Effector memory CD4-positive, alpha-beta T cell (primary cell): ENCODE results near the gene GADL1.

ENCODE experiments used
- DNase-seq, 3 donors: peaks; one replicate each; pipeline ENCODE4 v3.0.0-alpha.2; 2020
- H3K27ac ChIP-seq: 2 replicates; pipeline ENCODE4 v1.7.0; 2013; ENCODE audit warnings: mild to moderate bottlenecking, low read length, moderate library complexity; ENCODE audit not compliant: insufficient read depth, poor library complexity, severe bottlenecking
- H3K27me3 ChIP-seq: replicated peaks from 2 replicates; pipeline ENCODE4 v1.7.0; 2013; ENCODE audit warnings: mild to moderate bottlenecking, low read length; ENCODE audit not compliant: insufficient read depth, control insufficient read depth, poor library complexity, severe bottlenecking
- H3K36me3 ChIP-seq: 2 replicates; pipeline ENCODE4 v1.7.0; 2013; ENCODE audit warnings: mild to moderate bottlenecking, low read length, moderate library complexity; ENCODE audit not compliant: control insufficient read depth, insufficient read depth
- H3K4me1 ChIP-seq: 2 replicates; pipeline ENCODE4 v1.7.0; 2013; ENCODE audit warnings: low read length, mild to moderate bottlenecking; ENCODE audit not compliant: control insufficient read depth, insufficient read depth, poor library complexity, severe bottlenecking
- H3K4me3 ChIP-seq: 2 replicates; pipeline ENCODE4 v1.7.0; 2013; ENCODE audit warnings: low read length, low read depth, mild to moderate bottlenecking; ENCODE audit not compliant: insufficient read depth, poor library complexity, severe bottlenecking
- H3K9me3 ChIP-seq: 2 replicates; pipeline ENCODE4 v1.7.0; 2013; ENCODE audit warnings: mild to moderate bottlenecking, low read length, moderate library complexity; ENCODE audit not compliant: control insufficient read depth

Gene GADL1

DNA sequence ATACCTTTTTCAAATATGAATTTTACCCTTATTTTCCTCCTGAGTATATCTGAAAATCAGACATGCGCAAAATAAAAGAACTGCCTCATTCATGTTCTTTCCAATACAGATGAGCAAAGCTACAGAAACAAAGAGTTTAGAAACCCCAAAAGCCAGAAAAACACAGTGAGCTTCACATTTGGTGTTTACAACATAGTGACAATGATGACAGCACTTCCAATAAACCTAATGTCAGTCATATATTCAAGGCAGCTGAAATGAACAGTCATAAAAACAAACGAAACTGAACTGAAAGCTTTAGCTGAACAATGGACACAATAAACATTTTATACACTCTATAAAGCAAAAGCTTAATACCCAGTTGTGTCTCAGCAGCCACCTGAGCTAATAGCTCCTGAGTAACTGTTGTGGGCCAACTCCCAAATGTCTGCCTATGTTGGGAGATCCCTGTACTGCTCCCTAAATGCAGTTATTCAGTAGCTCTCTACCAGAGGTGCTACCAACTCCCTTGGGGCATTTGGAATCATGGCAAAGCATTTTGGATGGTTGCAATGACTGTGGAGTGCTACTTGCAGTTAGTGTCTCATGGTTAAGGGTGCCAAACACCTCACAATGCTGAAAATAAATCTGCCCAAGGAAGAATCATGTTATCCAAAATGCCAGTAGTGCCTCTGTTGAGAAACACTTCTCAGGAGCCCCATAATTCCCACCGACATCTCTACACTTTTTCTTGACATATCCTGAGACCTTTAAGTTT is 156.5 kb downstream of the GADL1 start:
- Histone ChIP-seq H3K9me3 (no peaks in the 10 kb centered on the region), H3K4me3 (no peak overlapping the region), H3K27me3 (no peaks in the 10 kb centered on the region), H3K36me3 (no peaks in the 10 kb centered on the region), H3K4me1 (no peaks in the 10 kb centered on the region), H3K27ac (no peak overlapping the region)
- DNase-seq: no peak

DNA sequence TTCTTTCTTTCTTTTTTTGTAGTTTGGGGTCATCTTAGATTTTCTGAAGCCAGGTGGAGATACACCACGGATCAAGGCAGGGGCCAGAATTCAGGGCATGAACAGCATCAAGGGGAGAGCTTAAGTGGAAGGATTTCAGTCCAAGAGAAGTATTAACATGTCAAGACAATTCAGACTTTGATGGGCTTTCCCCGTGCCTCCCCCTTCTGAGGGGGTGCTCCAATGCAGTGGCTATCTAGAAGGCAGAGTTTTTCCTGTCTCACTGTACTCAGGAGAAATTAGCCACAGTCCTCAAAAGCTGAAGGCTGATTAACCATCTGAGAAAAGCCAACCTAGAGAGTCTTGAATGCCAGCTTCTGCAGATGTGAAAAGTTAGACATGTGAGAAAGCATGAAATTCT is 160.8 kb downstream of the GADL1 start:
- H3K9me3 ChIP-seq: no peaks in the 10 kb centered on the region
- DNase-seq: no peak
- no peaks in the 10 kb centered on the region for H3K4me1 ChIP-seq
- H3K27me3 ChIP-seq: no peaks in the 10 kb centered on the region
- no peak overlapping the region for H3K4me3 ChIP-seq
- no peak overlapping the region for H3K27ac ChIP-seq
- no peaks in the 10 kb centered on the region for H3K36me3 ChIP-seq

DNA sequence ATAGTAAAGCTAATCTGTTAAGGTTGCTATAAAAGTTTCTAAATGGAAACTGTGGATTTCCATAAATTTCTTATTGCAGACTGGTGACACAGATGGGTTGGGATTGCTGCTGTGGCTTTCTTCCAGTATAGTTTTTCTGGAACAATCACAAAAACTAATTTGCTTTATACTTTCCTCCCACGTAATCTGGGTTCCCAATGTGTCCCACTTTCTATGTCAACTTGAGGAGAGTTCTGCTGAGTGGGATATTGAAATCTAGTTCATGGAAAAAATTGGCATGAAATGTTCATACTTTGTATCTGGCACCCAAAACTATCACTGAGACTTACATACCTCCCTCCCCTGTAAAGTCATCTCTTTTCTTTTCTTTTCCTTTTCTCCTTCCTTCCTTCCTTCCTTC is 161.3 kb downstream of the GADL1 start:
- H3K4me1 ChIP-seq: no peaks in the 10 kb centered on the region
- no peak overlapping the region for H3K27ac ChIP-seq
- no peaks in the 10 kb centered on the region for H3K9me3 ChIP-seq
- no peak for DNase-seq
- H3K36me3 ChIP-seq: no peaks in the 10 kb centered on the region
- H3K27me3 ChIP-seq: no peaks in the 10 kb centered on the region
- H3K4me3 ChIP-seq: no peak overlapping the region

DNA sequence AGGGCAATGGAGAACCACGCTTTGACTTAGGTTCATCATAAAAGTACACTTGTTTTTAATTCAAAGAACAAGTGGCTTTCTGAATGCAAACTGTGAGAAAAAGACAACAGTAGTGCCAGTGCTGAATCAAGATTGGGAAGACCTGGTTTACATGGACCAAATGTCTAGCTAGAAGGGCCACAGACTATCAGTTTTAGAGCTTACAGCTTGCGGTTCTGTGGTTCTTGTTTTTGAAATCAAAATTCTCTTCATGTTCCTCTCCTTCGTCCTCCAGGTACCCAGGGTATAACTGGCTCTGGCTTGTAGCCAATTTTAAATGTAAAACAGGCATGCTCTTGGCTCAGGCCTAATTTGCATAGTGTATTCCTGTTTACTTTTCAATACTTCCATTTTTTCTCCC is 163.5 kb downstream of the GADL1 start:
- H3K36me3 ChIP-seq: no peaks in the 10 kb centered on the region
- H3K9me3 ChIP-seq: no peaks in the 10 kb centered on the region
- no peak overlapping the region for H3K27ac ChIP-seq
- H3K4me3 ChIP-seq: no peak overlapping the region
- DNase-seq: no peak
- H3K27me3 ChIP-seq: no peaks in the 10 kb centered on the region
- H3K4me1 ChIP-seq: no peaks in the 10 kb centered on the region

DNA sequence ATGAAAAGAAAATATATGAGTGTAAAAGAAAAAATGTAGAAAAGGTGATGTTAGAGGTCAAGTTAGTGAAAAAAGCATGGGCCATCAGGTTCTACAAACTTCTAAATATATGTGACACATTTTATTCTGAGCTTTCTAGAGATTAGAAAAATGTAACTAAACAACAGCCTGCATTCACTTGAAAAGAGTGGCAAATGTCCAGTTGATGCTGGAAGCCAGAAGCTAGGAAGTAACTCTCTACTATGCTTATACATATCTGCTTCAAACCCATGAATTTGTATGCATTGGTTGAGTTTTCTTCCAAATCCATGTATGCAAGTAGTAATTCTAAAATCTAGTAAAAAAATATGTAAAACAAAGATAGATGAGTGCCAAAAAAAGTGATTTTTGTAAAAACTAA is 164.5 kb downstream of the GADL1 start:
- Histone ChIP-seq H3K27me3 (no peaks in the 10 kb centered on the region), H3K9me3 (no peaks in the 10 kb centered on the region), H3K36me3 (no peaks in the 10 kb centered on the region), H3K4me1 (no peaks in the 10 kb centered on the region), H3K4me3 (no peak overlapping the region), H3K27ac (no peak overlapping the region)
- DNase-seq: no peak

DNA sequence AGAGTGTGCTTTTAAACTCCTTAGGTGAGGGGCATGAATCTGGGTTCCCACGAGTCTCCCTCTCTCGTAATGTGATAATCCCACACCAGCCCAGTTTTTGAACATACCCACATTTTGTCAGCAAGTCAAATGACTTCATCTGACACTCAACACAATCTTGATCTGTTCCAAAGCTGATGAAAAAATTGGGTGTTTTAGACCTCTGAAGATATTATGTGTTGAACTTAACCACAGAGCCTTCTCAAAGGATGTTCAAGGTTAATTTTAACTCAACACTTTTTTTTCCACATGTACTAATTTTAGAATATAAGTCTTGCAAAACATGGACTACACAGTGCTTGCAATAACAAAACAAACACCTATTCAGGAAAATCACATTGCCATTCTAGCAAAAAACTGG is 164.9 kb downstream of the GADL1 start:
- Histone ChIP-seq H3K4me1 (no peaks in the 10 kb centered on the region), H3K4me3 (no peak overlapping the region), H3K9me3 (no peaks in the 10 kb centered on the region), H3K36me3 (no peaks in the 10 kb centered on the region), H3K27me3 (no peaks in the 10 kb centered on the region), H3K27ac (no peak overlapping the region)
- DNase-seq: no peak

DNA sequence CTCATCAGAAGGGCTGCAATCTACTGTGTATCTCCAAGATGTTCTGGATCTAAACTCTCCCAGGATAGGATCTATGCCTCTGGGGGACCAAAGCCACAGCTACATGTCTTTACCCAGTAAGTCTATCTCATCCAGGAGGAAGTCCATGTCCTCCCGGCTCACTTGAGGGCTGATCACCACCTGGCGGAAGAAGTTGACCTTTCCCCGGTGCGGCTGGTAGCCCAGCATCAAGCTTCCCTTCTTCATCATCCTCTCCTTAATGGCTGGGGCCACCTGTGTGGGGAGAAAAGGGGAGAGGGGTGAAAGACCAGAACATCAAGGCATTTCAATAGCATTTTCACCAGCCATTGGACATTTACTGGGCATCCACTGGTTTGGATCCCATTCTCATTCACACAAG is 166.3 kb downstream of the GADL1 start:
- no peak overlapping the region for H3K4me3 ChIP-seq
- H3K9me3 ChIP-seq: no peaks in the 10 kb centered on the region
- DNase-seq: no peak
- no peaks in the 10 kb centered on the region for H3K4me1 ChIP-seq
- no peak overlapping the region for H3K27ac ChIP-seq
- no peaks in the 10 kb centered on the region for H3K27me3 ChIP-seq
- no peaks in the 10 kb centered on the region for H3K36me3 ChIP-seq

DNA sequence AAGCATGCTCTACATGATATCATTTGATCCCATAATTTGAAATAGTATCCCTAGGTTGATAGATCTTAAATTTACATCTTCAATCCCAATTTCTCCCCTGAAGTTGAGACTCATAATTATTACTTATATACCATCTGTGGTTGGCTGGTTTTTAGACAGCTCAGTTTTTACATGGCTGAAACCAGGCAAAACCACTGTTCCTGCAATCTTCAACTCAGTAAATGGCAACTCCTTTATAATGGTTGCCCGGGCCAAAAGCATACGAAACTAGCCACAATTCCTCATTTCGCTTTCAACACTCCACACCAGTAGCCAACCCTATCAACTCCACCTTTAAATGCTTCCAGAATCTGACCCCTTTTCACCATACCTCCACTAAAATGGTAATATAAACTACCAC is 169.6 kb downstream of the GADL1 start:
- no peak overlapping the region for H3K4me3 ChIP-seq
- H3K27me3 ChIP-seq: no peaks in the 10 kb centered on the region
- no peaks in the 10 kb centered on the region for H3K4me1 ChIP-seq
- no peak overlapping the region for H3K27ac ChIP-seq
- DNase-seq: no peak
- no peaks in the 10 kb centered on the region for H3K9me3 ChIP-seq
- no peaks in the 10 kb centered on the region for H3K36me3 ChIP-seq

DNA sequence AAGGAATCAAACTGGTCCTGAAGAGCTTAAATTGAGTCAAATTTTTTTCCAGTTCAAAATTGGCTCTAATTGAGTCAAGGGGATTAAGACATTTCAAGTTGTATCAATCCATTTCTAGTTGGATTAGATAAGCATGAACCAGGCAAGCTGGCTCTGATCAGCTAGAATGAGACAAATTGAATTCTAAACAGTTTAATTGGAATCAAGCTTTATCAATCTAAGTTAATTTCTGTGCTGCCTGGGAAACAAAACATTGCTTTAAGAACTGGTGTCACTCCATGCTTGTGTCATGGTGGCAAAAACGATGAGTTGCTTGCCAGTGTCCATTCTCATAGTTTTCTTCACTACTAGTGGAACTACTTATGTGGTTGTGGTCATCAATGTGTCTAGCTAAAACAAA is 171.2 kb downstream of the GADL1 start:
- no peaks in the 10 kb centered on the region for H3K4me1 ChIP-seq
- no peak overlapping the region for H3K4me3 ChIP-seq
- no peak overlapping the region for H3K27ac ChIP-seq
- no peaks in the 10 kb centered on the region for H3K27me3 ChIP-seq
- no peaks in the 10 kb centered on the region for H3K36me3 ChIP-seq
- H3K9me3 ChIP-seq: no peaks in the 10 kb centered on the region
- no peak for DNase-seq

DNA sequence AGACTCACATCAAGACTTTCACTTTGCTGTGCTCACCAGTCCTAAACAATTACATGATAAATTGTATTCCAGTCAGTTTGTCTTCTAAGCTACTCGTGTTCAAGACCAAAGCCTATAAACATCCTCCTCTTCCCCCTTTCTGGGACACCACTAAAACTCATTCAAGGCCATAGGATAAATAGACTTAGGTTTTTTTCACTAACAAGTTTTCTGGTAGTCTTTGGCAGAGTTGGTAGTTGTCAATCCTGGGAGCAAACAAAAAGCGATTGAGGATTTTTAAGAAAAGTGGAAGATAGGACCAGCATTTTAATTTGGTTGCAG is 173.2 kb downstream of the GADL1 start:
- H3K4me3 ChIP-seq: no peak overlapping the region
- H3K36me3 ChIP-seq: no peaks in the 10 kb centered on the region
- no peaks in the 10 kb centered on the region for H3K27me3 ChIP-seq
- no peak for DNase-seq
- H3K9me3 ChIP-seq: no peaks in the 10 kb centered on the region
- H3K4me1 ChIP-seq: no peaks in the 10 kb centered on the region
- no peak overlapping the region for H3K27ac ChIP-seq
